OCI-M1 (cell line): ENCODE measurements around the gene ZBTB46.

ENCODE experiments used
- DNase-seq: peaks from one replicate; lab custom pipeline; 2025; lab: John Stamatoyannopoulos, UW

Gene ZBTB46

DNA sequence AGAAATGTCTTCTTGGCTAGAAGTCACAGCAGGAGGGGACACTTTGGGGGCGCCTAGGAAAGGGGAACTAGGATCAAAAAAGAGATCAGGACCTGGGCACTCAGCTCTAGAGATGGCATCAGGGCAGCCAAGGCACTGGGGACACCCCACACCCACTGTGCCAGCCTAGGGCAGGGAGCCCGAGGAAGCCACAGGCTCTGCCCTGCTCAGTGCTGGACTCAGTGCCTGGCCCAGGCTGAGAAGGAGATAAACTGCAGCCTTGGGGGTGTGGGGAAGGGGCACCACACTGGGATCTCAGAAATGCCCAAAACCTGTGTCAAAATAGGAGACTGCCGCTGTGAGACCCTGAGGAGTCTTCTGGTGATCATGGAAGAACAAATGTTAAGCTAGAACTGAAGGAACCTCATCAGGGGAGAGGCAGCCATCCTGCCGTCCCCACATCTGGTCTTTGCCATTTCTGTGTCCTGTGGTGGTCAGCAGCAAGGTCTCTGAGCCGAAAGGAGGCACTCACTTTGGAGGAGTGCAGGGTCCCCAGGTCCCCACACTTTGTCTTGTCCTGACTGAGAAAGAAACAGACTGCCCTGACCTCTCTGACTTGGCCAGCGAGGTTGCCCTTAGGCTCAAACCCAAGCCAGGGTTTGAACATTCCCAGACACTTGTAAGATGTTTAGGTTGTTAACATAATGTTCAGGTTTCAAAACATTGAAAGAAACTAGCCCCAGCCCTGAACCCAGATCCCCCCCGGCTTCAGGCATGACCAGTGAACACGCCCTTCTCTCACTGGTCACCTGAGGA is 125.6 kb downstream of the ZBTB46 start:
- DNase-seq: no peak

DNA sequence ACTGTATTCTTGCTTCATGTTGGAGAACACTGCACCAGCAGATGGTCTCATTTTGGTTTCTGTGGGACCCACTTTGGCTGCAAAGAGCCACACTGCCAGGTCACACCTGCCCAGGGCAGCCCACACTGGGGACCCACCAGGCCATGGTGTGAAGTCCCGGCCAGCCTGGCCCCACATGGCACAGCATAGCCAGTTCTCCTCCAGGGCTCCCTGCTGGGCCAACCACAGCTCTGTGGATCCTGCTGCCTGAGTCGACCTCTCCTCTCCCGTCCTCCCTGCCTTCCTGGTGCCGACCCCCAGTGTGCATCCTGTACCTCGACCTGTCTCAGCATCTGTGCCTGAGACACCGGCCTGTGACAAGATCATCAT is 126.3 kb downstream of the ZBTB46 start:
- no peak for DNase-seq

DNA sequence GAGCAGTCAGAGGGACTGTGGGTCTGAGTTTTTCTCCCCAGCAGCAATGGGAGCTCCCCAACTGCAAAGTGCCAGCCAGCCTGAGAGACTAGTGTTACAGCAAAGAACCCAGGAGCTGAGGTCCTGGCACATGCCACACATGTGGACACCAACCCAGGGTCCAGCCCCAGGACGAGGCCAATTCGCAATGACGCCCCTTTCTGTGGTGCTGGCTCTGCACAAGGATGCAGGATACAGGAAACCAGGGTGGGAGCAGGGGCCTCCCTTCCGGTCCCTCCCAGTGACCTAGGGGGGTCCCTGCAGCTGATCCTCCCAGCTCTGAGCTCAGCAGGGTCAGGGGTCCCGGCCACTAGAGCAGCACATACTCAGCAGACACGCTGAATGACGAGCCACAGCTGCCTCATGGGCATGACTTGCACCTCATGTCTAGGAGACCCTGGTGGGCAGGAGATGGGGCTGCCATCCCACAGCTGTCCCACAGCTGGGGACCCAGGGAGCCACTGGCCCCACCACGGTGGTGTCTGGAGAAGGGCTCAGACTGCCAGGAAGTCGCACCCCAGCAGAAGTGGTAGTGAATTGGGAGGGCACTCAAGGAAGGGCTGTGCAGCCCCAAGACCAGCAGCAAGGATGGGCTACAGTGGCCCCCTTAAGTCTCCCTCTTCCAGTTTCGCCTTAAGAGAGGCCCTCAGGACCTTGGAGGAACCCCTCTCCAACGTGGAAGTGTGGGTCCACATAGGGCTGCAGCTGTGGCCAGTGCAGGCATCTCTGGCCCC is 126.9 kb downstream of the ZBTB46 start:
- DNase-seq: no peak

- no peak for DNase-seq
These were observed 127.5 kb downstream of the ZBTB46 start for GRCh38 chr20:63703471-63703975.

DNA sequence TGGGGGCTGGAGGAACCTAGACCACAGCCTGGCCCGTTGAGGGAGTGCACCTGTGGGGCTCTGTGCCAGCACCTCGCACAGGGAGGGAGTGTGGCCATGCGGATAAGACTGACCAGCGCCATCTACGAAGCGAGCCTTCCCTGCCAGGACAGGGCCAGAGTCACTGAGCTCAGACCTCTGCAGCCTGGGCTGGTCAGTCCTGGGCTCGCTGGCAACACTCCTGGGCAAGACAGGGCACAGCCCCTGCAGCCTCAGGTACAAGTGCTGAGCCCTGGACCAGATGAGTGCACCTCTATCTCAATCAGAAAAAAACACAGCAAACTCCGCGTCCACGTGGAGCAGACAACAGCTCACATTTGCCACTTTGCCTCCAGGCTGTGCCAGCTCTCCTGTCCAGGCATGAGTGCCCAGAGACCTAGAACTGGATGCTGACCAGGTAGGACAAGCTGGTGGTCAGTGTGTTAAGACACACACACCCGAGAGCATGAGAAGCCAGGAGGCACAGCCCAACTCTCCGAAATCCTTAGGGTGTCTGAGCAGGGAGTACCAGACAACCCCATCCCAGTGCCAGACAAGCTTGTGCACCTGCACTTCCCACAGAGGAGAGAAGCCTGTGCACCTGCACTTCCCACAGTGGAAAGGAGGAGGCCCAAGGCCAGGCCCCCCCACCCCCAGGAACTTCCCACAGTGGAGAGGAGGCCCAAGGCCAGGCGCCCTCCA is 128.2 kb downstream of the ZBTB46 start:
- no peak for DNase-seq

GRCh38 chr20:63702036-63702665 is 128.9 kb downstream of the ZBTB46 start:
- no peak for DNase-seq

DNA sequence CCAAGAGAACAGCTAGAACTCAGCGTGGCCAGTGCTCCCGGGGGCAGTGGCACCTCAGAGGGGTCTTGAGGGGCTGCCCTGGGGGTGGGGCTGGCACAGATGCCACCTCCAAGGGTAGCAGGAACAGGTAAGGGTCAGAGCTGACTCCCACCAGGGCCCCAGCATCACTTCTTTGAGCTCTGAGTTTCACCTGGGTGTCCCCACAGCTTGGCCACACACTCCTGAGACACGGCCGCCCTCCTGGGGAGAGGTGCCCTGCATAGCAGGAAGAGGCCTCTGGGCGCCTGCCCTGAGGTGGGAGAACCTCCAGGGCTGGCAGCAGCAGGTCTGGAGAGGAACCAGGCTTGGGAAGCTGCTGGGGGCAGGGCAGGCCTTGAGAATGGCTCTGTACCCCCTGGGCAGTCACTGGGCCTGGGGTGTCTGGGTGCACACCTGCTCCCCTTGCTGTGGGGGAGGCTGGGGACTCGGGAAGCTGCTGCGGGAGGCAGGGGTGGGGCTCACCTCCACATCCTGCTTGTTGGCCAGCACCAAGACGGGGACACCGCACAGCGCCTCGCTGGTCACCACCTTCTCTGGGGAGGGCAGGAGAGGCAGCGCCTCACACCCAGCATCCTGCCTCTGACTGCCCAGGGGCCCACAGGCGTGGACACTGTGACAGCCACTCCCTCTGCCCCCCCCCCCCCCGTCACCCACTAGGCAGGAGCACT is 129.6 kb downstream of the ZBTB46 start:
- no peak for DNase-seq

DNA sequence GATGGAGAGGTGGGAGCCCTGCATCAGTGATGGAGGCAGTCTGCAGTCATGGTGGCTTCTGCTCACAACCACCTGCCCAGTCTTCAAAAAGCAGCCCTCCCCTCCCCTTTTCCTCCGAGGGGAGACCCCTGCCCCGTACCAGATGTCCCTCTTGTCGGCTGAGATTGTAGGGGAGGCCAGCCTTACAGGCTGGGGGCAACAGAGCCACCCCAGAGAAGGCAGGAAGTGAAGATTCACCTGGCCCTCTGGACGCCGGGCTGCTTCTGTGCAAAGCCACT is 130.1 kb downstream of the ZBTB46 start:
- DNase-seq: no peak

DNA sequence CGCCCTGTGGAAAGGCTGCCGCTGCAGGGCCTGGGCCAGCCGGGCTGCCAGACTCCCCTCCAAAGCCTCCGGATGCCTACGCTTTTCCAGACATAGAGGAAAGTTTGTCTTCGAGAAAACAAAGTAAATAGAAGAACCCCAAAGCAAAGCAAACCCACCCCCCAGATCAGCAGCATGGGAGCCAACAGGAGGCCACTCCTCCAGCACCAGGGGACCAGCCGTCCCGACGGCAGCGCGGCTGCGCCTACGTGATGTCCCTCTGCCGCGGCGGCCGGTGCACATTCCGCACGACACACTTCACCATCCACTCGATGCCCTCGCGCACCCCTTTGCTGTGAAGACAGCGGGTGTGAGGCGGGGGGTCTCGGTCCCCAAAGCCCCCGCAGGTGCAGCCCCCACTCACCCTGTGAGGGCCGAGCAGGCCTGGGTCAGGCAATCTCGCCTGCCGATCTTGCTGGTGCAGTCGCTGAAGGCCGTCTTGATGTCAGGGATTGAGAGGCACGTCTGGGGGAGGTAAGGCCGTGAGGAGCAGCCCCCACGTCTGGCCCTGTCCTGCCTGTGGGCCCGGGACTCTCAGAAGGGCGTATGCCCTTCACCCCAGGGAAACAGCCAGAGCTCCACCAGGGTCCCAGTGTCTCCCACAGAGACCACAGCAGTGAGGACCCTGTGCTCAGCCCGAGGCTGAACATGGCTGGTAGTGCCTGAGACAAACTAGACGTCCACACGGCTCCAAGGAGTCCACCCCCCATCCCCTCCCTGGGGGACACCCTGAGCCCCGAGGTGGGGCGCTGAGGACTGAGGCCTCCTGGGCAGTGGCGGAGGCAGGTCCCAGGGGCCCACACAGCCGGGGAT is 130.6 kb downstream of the ZBTB46 start:
- no peak for DNase-seq

- no peak for DNase-seq
These were observed 131.4 kb downstream of the ZBTB46 start for GRCh38 chr20:63699466-63700198.

GRCh38 chr20:63698739-63699465 is 132.2 kb downstream of the ZBTB46 start:
- no peak for DNase-seq

- DNase-seq: no peak
These were observed 133.1 kb downstream of the ZBTB46 start for GRCh38 chr20:63697868-63698545.

DNA sequence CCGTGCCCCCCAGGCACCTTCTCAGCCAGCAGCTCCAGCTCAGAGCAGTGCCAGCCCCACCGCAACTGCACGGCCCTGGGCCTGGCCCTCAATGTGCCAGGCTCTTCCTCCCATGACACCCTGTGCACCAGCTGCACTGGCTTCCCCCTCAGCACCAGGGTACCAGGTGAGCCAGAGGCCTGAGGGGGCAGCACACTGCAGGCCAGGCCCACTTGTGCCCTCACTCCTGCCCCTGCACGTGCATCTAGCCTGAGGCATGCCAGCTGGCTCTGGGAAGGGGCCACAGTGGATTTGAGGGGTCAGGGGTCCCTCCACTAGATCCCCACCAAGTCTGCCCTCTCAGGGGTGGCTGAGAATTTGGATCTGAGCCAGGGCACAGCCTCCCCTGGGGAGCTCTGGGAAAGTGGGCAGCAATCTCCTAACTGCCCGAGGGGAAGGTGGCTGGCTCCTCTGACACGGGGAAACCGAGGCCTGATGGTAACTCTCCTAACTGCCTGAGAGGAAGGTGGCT is 133.7 kb downstream of the ZBTB46 start:
- DNase-seq: no peak

DNA sequence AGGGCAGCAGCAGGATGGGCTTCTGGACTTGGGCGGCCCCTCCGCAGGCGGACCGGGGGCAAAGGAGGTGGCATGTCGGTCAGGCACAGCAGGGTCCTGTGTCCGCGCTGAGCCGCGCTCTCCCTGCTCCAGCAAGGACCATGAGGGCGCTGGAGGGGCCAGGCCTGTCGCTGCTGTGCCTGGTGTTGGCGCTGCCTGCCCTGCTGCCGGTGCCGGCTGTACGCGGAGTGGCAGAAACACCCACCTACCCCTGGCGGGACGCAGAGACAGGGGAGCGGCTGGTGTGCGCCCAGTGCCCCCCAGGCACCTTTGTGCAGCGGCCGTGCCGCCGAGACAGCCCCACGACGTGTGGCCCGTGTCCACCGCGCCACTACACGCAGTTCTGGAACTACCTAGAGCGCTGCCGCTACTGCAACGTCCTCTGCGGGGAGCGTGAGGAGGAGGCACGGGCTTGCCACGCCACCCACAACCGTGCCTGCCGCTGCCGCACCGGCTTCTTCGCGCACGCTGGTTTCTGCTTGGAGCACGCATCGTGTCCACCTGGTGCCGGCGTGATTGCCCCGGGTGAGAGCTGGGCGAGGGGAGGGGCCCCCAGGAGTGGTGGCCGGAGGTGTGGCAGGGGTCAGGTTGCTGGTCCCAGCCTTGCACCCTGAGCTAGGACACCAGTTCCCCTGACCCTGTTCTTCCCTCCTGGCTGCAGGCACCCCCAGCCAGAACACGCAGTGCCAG is 134.3 kb downstream of the ZBTB46 start, which contains the start of gene TNFRSF6B:
TSS of gene TNFRSF6B (plus strand) at position 25 of the 729 bp plus-strand sequence. CDS start at position 141, 116 bp downstream.
- DNase-seq: no peak

- DNase-seq: no peak
These were observed 134.8 kb downstream of the ZBTB46 start for GRCh38 chr20:63696306-63696627.

- no peak for DNase-seq
These were observed 135.4 kb downstream of the ZBTB46 start for GRCh38 chr20:63695424-63696305.
